Pons (tissue), 1 donor: ENCODE data around the gene CNPY1.

ENCODE experiments used
- DNase-seq: peaks from one replicate; pipeline ENCODE4 v3.0.0-alpha.2; 2016; ENCODE audit warnings: low spot score

The CNPY1 gene

GRCh38 chr7:155453296-155454182, 92.8 kb downstream of the CNPY1 start:
- DNase-seq, result no peak

GRCh38 chr7:155452505-155453295, 93.7 kb downstream of the CNPY1 start:
- no peak for DNase-seq

DNA sequence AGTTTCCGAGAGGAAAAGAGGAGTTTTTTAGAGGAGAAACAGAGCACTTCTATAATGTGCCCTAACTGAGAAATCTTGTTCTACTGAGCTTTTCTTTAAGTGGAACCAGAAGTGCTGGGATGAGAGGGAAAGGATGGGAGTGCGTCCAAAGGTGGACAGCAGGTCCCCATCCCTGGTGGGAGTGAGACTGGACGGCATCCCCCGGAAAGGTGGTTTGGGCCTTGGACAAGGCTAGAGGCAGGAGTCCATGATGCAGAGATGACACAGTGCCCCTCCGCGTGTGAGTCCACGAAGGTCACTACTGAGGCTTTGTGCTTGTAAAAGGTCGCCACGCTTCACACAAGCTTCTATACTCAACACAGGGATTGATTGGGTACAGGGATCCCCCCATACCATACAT, 94.5 kb downstream of the CNPY1 start:
- DNase-seq, result no peak
